GM12878 (cell line): ENCODE measurements around the gene SORBS1.
A peak's percentile ranks its signal among the peaks of the same experiment; 100 is the strongest.

ENCODE experiments used
- ATF2 ChIP-seq: IDR thresholded peaks from 2 replicates; pipeline ENCODE4 v1.6.1; 2012; ENCODE audit warnings: low read length, inconsistent platforms
- CEBPB ChIP-seq, 2 experiments: fragments of 150-350 bp in 1 of 2; IDR thresholded peaks; 2 replicates each; pipeline ENCODE4 v1.6.1; 2012 to 2014; ENCODE audit warnings: low read depth in 2 of 2, low read length in 2 of 2, borderline replicate concordance in 1 of 2, inconsistent platforms in 1 of 2
- CTCF ChIP-seq, 3 experiments: IDR thresholded peaks in 2 of 3; conservative IDR thresholded peaks in 1 of 3; 2 replicates each; pipeline ENCODE4 v1.5.1; 2011; ENCODE audit warnings: low read depth in 3 of 3, low read length in 3 of 3, mild to moderate bottlenecking in 3 of 3, control low read depth in 2 of 3, moderate library complexity in 2 of 3, inconsistent platforms in 1 of 3, mixed read lengths in 1 of 3; ENCODE audit not compliant: control insufficient read depth in 2 of 3, insufficient read depth in 1 of 3; ENCODE audit errors: extremely low read depth in 1 of 3
- FOXK2 ChIP-seq: fragments of 450-650 bp; IDR thresholded peaks from 2 replicates; pipeline ENCODE4 v1.6.1; 2017; ENCODE audit warnings: mild to moderate bottlenecking, moderate library complexity
- SMC3 ChIP-seq: IDR thresholded peaks from 2 replicates; pipeline ENCODE4 v1.6.1; 2011; ENCODE audit warnings: low read length, improper control_type of control experiment, borderline replicate concordance
- SREBF1 ChIP-seq: IDR thresholded peaks from 2 replicates; pipeline ENCODE4 v1.6.1; 2012; ENCODE audit warnings: mild to moderate bottlenecking, low read length
- TARDBP ChIP-seq: IDR thresholded peaks from 2 replicates; pipeline ENCODE4 v1.6.1; 2016; ENCODE audit warnings: borderline replicate concordance

GRCh38 chr10:95445837-95446486, 115.2 kb downstream of the SORBS1 start:
- TF ChIP-seq FOXK2 (no peak), CTCF (IDR thresholded peaks at IDR 0.05 in 2 of 3, conservative IDR thresholded peaks at IDR 0.05 in 1 of 3; ENCODE audit: control insufficient read depth in 2 of 3, extremely low read depth in 1 of 3, insufficient read depth in 1 of 3, low read depth in 3 of 3, low read length in 3 of 3) (peak; percentile 85 to 86 (median 86)), SREBF1 (no peak), ATF2 (no peak), TARDBP (no peak), SMC3 (peak; percentile 82), CEBPB (IDR thresholded peaks at IDR 0.05; ENCODE audit: borderline replicate concordance in 1 of 2, low read depth in 2 of 2, low read length in 2 of 2) (no peak)
